CD8-positive, alpha-beta memory T cell (primary cell): ENCODE results near the gene FILIP1. TPM values are rescaled to one million over a fixed set of nuclear protein-coding genes. Genes with fewer than 3 reads are reported as not detected.

Source experiments
- CTCF ChIA-PET: fragments of 350-600 bp; sonication (Branson Sonifier 250); formaldehyde crosslinking; loops from one replicate; lab custom pipeline; 2021; ENCODE audit warnings: antibody characterized with exemption; lab: Charles Lee
- POLR2A ChIA-PET: fragments of 350-600 bp; sonication (Branson Sonifier 250); formaldehyde crosslinking; loops from one replicate; lab custom pipeline; 2021; ENCODE audit warnings: antibody characterized with exemption; lab: Charles Lee
- DNase-seq, 5 donors: peaks; one replicate each; pipeline versions ENCODE4 v3.0.0 to v3.0.0-alpha.2; 2020 to 2022; ENCODE audit warnings: mixed read lengths in 1 of 5
- H3K27ac ChIP-seq: one replicate; pipeline ENCODE4 v1.7.0; 2013; ENCODE audit warnings: low read depth, mild to moderate bottlenecking, low read length, moderate library complexity
- H3K27me3 ChIP-seq: 2 replicates; pipeline ENCODE4 v1.7.0; 2013; ENCODE audit warnings: low read length, mild to moderate bottlenecking; ENCODE audit not compliant: insufficient read depth, poor library complexity, severe bottlenecking
- H3K36me3 ChIP-seq: 2 replicates; pipeline ENCODE4 v1.7.0; 2013; ENCODE audit warnings: mild to moderate bottlenecking, low read length, moderate library complexity; ENCODE audit not compliant: insufficient read depth
- H3K4me1 ChIP-seq: 2 replicates; pipeline ENCODE4 v1.7.0; 2013; ENCODE audit warnings: mild to moderate bottlenecking, low read length, moderate library complexity; ENCODE audit not compliant: insufficient read depth
- H3K4me3 ChIP-seq: 2 replicates; pipeline ENCODE4 v1.7.0; 2013; ENCODE audit warnings: mild to moderate bottlenecking, low read length
- H3K9me3 ChIP-seq: 2 replicates; pipeline ENCODE4 v1.7.0; 2013; ENCODE audit warnings: mild to moderate bottlenecking, low read length
- H3K27ac Mint-ChIP-seq, 8 donors: one replicate each; pipeline ENCODE4 v1.8.0; 2020 to 2021; ENCODE audit warnings: mixed read lengths in 8 of 8, mild to moderate bottlenecking in 6 of 8, inconsistent platforms in 3 of 8, moderate library complexity in 3 of 8
- H3K27me3 Mint-ChIP-seq, 2 donors: one replicate each; pipeline ENCODE4 v1.8.0; 2020 to 2021; ENCODE audit warnings: mixed read lengths in 2 of 2, mild to moderate bottlenecking in 1 of 2, moderate library complexity in 1 of 2
- H3K36me3 Mint-ChIP-seq, 3 donors: one replicate each; pipeline ENCODE4 v1.8.0; 2020 to 2021; ENCODE audit warnings: mixed read lengths in 3 of 3, inconsistent platforms in 1 of 3, mild to moderate bottlenecking in 1 of 3
- H3K4me1 Mint-ChIP-seq, 3 donors: one replicate each; pipeline ENCODE4 v1.8.0; 2020 to 2021; ENCODE audit warnings: mixed read lengths in 3 of 3, inconsistent platforms in 1 of 3, mild to moderate bottlenecking in 1 of 3
- H3K4me3 Mint-ChIP-seq, 7 donors: one replicate each; pipeline ENCODE4 v1.8.0; 2020 to 2021; ENCODE audit warnings: mixed read lengths in 7 of 7, mild to moderate bottlenecking in 6 of 7, moderate library complexity in 4 of 7, inconsistent platforms in 2 of 7
- H3K9me3 Mint-ChIP-seq, 5 donors: one replicate each; pipeline ENCODE4 v1.8.0; 2020 to 2022; ENCODE audit warnings: mixed read lengths in 5 of 5, mild to moderate bottlenecking in 3 of 5, moderate library complexity in 2 of 5, inconsistent platforms in 1 of 5
- polyA plus RNA-seq: library from polyadenylated mRNA; unstranded; fragments of 300-500 nt; fragmentation: Illumina TruSeq; gene quantifications from one replicate; pipeline ENCODE4 v1.2.3, GENCODE V29; 2021
- total RNA-seq, 2 experiments: library from RNA; stranded (reverse); gene quantifications; one replicate each; pipeline ENCODE4 v1.2.3, GENCODE V29; 2021

The FILIP1 gene
- total and polyA plus RNA-seq, 3 experiments from 2014 or later: not detected

DNA sequence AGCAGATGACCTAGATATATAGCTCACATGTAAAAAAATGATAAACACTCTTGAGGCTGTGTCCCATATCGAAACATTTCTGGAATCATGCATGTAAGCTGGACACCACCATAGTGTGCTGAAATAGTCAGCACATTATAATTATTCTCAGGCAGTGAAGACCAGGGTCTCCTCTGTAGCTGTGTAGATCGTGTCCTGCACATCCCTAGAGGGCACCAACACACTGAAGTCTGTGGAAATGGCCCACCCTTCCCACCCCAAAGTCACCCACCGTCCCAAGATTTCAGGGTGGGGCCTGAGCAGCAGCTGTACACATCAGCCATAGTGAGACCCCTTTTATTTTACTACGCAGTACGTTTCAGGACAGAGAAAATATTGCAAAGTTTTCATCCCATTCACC, 188.0 kb downstream of the FILIP1 start:
- H3K36me3 Mint-ChIP-seq: no peaks in the 10 kb centered on the region

GRCh38 chr6:75302280-75302679, 191.3 kb downstream of the FILIP1 start:
- H3K36me3 Mint-ChIP-seq: no peaks in the 10 kb centered on the region
- ChIA-PET CTCF (interaction anchor here (1.2 kb wide), 1 partner anchor 9 kb away, joined by 3 read pairs; no protein-coding TSS in a partner anchor), POLR2A (no interaction called here)

More for the DNA sequence above, 188.0 kb downstream of the FILIP1 start:
- no peak overlapping the region for H3K4me3 Mint-ChIP-seq
- H3K9me3 Mint-ChIP-seq: no peaks in the 10 kb centered on the region
- no peaks in the 10 kb centered on the region for H3K4me1 Mint-ChIP-seq
- Histone ChIP-seq H3K4me3 (no peak overlapping the region), H3K36me3 (no peaks in the 10 kb centered on the region), H3K4me1 (no peaks in the 10 kb centered on the region), H3K27ac (no peak overlapping the region), H3K27me3 (peaks cover 4% of the 10 kb centered on the region), H3K9me3 (no peaks in the 10 kb centered on the region)
- peaks cover 4 to 30% of the 10 kb centered on the region in 2 donors for H3K27me3 Mint-ChIP-seq
- DNase-seq: no peak
- ChIA-PET POLR2A (no interaction called here), CTCF (no interaction called here)
- no peak overlapping the region for H3K27ac Mint-ChIP-seq

GRCh38 chr6:75301537-75301936, 192.1 kb downstream of the FILIP1 start:
- CTCF ChIA-PET: interaction anchor here (1.2 kb wide), 1 partner anchor 10 kb away, joined by 3 read pairs; no protein-coding TSS in a partner anchor
- no peak for DNase-seq

More at GRCh38 chr6:75302280-75302679, 191.3 kb downstream of the FILIP1 start:
- H3K27ac Mint-ChIP-seq: no peak overlapping the region
- Histone ChIP-seq H3K36me3 (no peaks in the 10 kb centered on the region), H3K4me3 (no peak overlapping the region), H3K4me1 (no peaks in the 10 kb centered on the region), H3K27ac (no peak overlapping the region), H3K27me3 (no peaks in the 10 kb centered on the region), H3K9me3 (no peaks in the 10 kb centered on the region)
- no peak for DNase-seq
- H3K4me3 Mint-ChIP-seq: no peak overlapping the region
- no peaks in the 10 kb centered on the region for H3K9me3 Mint-ChIP-seq
- H3K27me3 Mint-ChIP-seq: peaks cover 4 to 22% of the 10 kb centered on the region in 2 donors
- H3K4me1 Mint-ChIP-seq: no peaks in the 10 kb centered on the region

DNA sequence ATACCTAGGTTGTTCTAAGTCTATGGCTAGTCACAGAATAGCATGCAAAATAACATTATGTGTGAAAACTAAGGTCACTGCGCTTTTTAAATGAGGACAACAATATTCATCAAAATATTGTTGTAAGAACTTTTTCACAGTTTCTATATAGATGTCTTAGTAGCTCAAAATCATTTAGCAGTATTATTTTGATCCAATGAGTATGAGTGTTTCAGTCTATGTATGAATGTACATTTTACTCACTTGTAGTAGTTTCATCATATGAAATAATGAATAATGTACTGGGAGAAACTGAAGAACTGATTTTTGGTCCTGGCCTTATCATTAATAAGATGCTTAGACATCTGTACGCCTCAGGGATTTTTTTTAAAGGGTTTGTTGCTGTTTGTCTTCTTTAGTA, 192.5 kb downstream of the FILIP1 start:
- Histone ChIP-seq H3K27ac (no peak overlapping the region), H3K9me3 (no peaks in the 10 kb centered on the region), H3K36me3 (no peaks in the 10 kb centered on the region), H3K27me3 (no peaks in the 10 kb centered on the region), H3K4me3 (no peak overlapping the region), H3K4me1 (no peaks in the 10 kb centered on the region)
- ChIA-PET POLR2A (no interaction called here), CTCF (no interaction called here)
- Mint-ChIP-seq H3K4me3 (no peak overlapping the region), H3K27ac (no peak overlapping the region), H3K9me3 (no peaks in the 10 kb centered on the region), H3K4me1 (no peaks in the 10 kb centered on the region), H3K27me3 (peaks cover 3 to 15% of the 10 kb centered on the region in 2 donors), H3K36me3 (no peaks in the 10 kb centered on the region)
- DNase-seq: no peak

More at GRCh38 chr6:75301537-75301936, 192.1 kb downstream of the FILIP1 start:
- H3K4me1 Mint-ChIP-seq: no peaks in the 10 kb centered on the region
- POLR2A ChIA-PET: no interaction called here
- no peaks in the 10 kb centered on the region for H3K9me3 Mint-ChIP-seq
- no peak overlapping the region for H3K27ac Mint-ChIP-seq
- no peak overlapping the region for H3K27ac ChIP-seq
- H3K9me3 ChIP-seq: no peaks in the 10 kb centered on the region
- H3K4me1 ChIP-seq: no peaks in the 10 kb centered on the region
- no peaks in the 10 kb centered on the region for H3K27me3 ChIP-seq
- no peak overlapping the region for H3K4me3 Mint-ChIP-seq
- H3K4me3 ChIP-seq: no peak overlapping the region
- no peaks in the 10 kb centered on the region for H3K36me3 ChIP-seq
- no peaks in the 10 kb centered on the region for H3K36me3 Mint-ChIP-seq
- peaks cover 4 to 18% of the 10 kb centered on the region in 2 donors for H3K27me3 Mint-ChIP-seq

- Mint-ChIP-seq H3K27ac (peak overlapping the region in 1 of 8 donors; percentile 79), H3K4me1 (no peaks in the 10 kb centered on the region), H3K36me3 (no peaks in the 10 kb centered on the region), H3K27me3 (peaks cover 0 to 11% of the 10 kb centered on the region in 2 donors), H3K9me3 (no peaks in the 10 kb centered on the region), H3K4me3 (no peak overlapping the region)
- H3K4me1 ChIP-seq: no peaks in the 10 kb centered on the region
- ChIA-PET CTCF (no interaction called here), POLR2A (no interaction called here)
- H3K27ac ChIP-seq: no peak overlapping the region
- DNase-seq: no peak
- no peak overlapping the region for H3K4me3 ChIP-seq
- H3K36me3 ChIP-seq: no peaks in the 10 kb centered on the region
- no peaks in the 10 kb centered on the region for H3K27me3 ChIP-seq
- no peaks in the 10 kb centered on the region for H3K9me3 ChIP-seq
Measured at GRCh38 chr6:75300531-75300855, 193.1 kb downstream of the FILIP1 start.

GRCh38 chr6:75299801-75300530, 193.6 kb downstream of the FILIP1 start:
- CTCF ChIA-PET: interaction anchor here (1.1 kb wide), 1 partner anchor 228 kb away, joined by 3 read pairs; no protein-coding TSS in a partner anchor
- no peaks in the 10 kb centered on the region for H3K4me1 Mint-ChIP-seq

DNA sequence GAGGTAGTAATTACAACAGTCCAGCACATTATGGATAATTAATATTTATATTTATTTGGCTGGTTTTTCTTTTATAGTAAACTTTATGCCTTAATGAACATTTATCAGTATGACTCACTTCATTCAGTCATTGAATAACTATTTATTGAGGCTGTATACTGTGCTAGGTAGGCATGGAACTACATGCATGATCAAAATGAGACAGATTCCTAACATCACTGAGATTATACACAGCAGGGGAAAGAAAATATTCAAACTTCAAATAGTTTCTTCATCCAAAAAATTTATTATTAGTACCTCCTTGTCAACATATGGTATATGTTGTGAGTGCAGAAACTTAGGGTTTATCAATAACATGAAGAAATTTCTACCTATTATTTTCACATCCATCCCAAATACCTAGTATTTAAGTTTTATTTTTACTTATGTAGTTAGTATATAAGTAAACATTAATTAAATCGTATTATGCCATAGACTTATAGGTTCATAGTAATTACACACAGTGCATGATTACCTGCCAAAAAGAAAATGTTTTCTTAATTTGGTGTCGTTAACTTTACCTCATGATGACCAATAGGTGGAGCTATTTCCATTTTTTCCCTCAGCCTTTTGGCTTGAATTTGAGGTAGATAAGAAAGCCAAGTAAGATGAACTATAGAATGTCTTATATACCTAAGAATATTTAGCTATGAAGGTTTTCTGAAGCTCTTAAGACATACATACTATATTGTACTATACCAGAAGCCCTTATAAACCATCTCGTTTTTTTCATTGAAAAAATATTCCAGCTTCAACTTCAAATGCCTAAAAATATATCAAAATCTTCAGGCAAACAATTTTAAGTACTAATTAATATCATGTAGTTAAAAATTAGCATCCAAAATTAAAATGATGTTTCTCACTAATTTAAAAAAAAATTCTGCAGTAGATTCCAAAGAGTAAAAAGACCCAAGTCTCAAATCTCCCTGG, 196.5 kb downstream of the FILIP1 start:
- Mint-ChIP-seq H3K36me3 (no peaks in the 10 kb centered on the region), H3K27ac (no peak overlapping the region), H3K4me3 (no peak overlapping the region), H3K4me1 (no peaks in the 10 kb centered on the region), H3K9me3 (no peaks in the 10 kb centered on the region), H3K27me3 (no peaks in the 10 kb centered on the region)
- peak in 2 of 5 donors; percentile 37 to 39 for DNase-seq
- Histone ChIP-seq H3K36me3 (no peaks in the 10 kb centered on the region), H3K27me3 (no peaks in the 10 kb centered on the region), H3K9me3 (no peaks in the 10 kb centered on the region), H3K4me3 (no peak overlapping the region), H3K4me1 (no peaks in the 10 kb centered on the region), H3K27ac (no peak overlapping the region)
- POLR2A ChIA-PET: interaction anchor here (0.5 kb wide), 1 partner anchor 54 kb away, joined by 3 read pairs; the partner anchor contains the start of gene COX7A2
- CTCF ChIA-PET: interaction anchor here (0.7 to 1.5 kb wide), 8 partner anchors 11 to 231 kb away, joined by 3 to 4 read pairs (median 3); partner anchors contain the start of gene TMEM30A

More at GRCh38 chr6:75299801-75300530, 193.6 kb downstream of the FILIP1 start:
- H3K9me3 ChIP-seq: no peaks in the 10 kb centered on the region
- no peaks in the 10 kb centered on the region for H3K4me1 ChIP-seq
- H3K4me3 Mint-ChIP-seq: no peak overlapping the region
- POLR2A ChIA-PET: no interaction called here
- no peaks in the 10 kb centered on the region for H3K36me3 Mint-ChIP-seq
- peak overlapping the region in 1 of 8 donors; percentile 79 for H3K27ac Mint-ChIP-seq
- no peak for DNase-seq
- no peak overlapping the region for H3K4me3 ChIP-seq
- no peak overlapping the region for H3K27ac ChIP-seq
- no peaks in the 10 kb centered on the region for H3K27me3 ChIP-seq
- H3K9me3 Mint-ChIP-seq: no peaks in the 10 kb centered on the region
- H3K27me3 Mint-ChIP-seq: peaks cover 0 to 7% of the 10 kb centered on the region in 2 donors
- no peaks in the 10 kb centered on the region for H3K36me3 ChIP-seq
